HepG2 (cell line): Measurements from ENCODE around the gene PCSK6. TPM values are rescaled to one million over a fixed set of nuclear protein-coding genes. Genes with fewer than 3 reads are reported as not detected.

Source experiments
- FOXJ3 ChIP-seq: sonication (generic); formaldehyde crosslinking; IDR thresholded peaks from 2 replicates; pipeline ENCODE4 v1.4.0; 2020; ENCODE audit warnings: missing genetic modification reagents, mild to moderate bottlenecking, borderline replicate concordance
- GTF3A ChIP-seq: sonication (generic); formaldehyde crosslinking; conservative IDR thresholded peaks from 2 replicates; pipeline ENCODE4 v1.4.0; 2020; ENCODE audit warnings: mild to moderate bottlenecking, missing genetic modification reagents
- HNRNPH1 ChIP-seq: fragments of 200-400 bp; formaldehyde crosslinking; optimal IDR thresholded peaks from 2 replicates; pipeline ENCODE3; 2017; ENCODE audit warnings: mild to moderate bottlenecking, low read depth, low read length
- NR2F2 ChIP-seq: IDR thresholded peaks from 2 replicates; pipeline ENCODE4 v1.6.1; 2012; ENCODE audit warnings: low read depth, inconsistent platforms, borderline replicate concordance
- PHF20 ChIP-seq: sonication (generic); formaldehyde crosslinking; IDR thresholded peaks from 2 replicates; pipeline ENCODE4 v1.5.0; 2020; ENCODE audit warnings: mild to moderate bottlenecking, missing genetic modification reagents
- POGZ ChIP-seq: sonication (generic); formaldehyde crosslinking; IDR thresholded peaks from 2 replicates; pipeline ENCODE4 v1.4.0; 2020; ENCODE audit warnings: mild to moderate bottlenecking, missing genetic modification reagents
- ZBTB40 ChIP-seq, 2 experiments: fragments of 450-650 bp in 1 of 2; sonication (generic) in 1 of 2; formaldehyde crosslinking in 1 of 2; IDR thresholded peaks; 2 replicates each; pipeline versions ENCODE4 v1.6.1 to v1.8.0; 2016 to 2022; ENCODE audit warnings: antibody characterized with exemption in 1 of 2, mild to moderate bottlenecking in 1 of 2, missing genetic modification reagents in 1 of 2
- ZNF607 ChIP-seq: sonication (generic); formaldehyde crosslinking; IDR thresholded peaks from 2 replicates; pipeline ENCODE4 v1.5.1; 2020; ENCODE audit warnings: missing genetic modification reagents, mild to moderate bottlenecking, borderline replicate concordance
- polyA plus RNA-seq, 8 experiments: library from polyadenylated mRNA; depleted of rRNA in 3 of 8; stranded (reverse) in 7 of 8; unstranded in 1 of 8; fragments of >200 nt; fragmentation: Illumina TruSeq in 4 of 8; extraction: Trizol in 4 of 8; gene quantifications; 2 replicates each; pipeline versions ENCODE4 v1.2.1 to v1.2.3, GENCODE V29; 2011 to 2016; ENCODE audit warnings: low read depth in 4 of 8, missing spikeins in 1 of 8, mixed read lengths in 1 of 8; ENCODE audit not compliant: insufficient read depth in 1 of 8
- total RNA-seq, 5 experiments: library from RNA; depleted of rRNA; stranded (reverse); fragments of >200 nt; fragmentation: Illumina TruSeq; extraction: Trizol; gene quantifications; 2 replicates each; pipeline ENCODE4 v1.2.3, GENCODE V29; 2016; ENCODE audit warnings: low read depth in 1 of 5
- TF ChIP-seq, protein P1 (sequence below): sonication (generic); formaldehyde crosslinking; IDR thresholded peaks from 2 replicates; pipeline ENCODE4 v1.4.0; 2020; ENCODE audit warnings: missing genetic modification reagents

PCSK6 gene
- total and polyA plus RNA-seq, 2 of the 13 experiments (the other 11 are each of a cell fraction or from before 2014, with no cell fraction given) = 56.5 to 155 TPM

DNA sequence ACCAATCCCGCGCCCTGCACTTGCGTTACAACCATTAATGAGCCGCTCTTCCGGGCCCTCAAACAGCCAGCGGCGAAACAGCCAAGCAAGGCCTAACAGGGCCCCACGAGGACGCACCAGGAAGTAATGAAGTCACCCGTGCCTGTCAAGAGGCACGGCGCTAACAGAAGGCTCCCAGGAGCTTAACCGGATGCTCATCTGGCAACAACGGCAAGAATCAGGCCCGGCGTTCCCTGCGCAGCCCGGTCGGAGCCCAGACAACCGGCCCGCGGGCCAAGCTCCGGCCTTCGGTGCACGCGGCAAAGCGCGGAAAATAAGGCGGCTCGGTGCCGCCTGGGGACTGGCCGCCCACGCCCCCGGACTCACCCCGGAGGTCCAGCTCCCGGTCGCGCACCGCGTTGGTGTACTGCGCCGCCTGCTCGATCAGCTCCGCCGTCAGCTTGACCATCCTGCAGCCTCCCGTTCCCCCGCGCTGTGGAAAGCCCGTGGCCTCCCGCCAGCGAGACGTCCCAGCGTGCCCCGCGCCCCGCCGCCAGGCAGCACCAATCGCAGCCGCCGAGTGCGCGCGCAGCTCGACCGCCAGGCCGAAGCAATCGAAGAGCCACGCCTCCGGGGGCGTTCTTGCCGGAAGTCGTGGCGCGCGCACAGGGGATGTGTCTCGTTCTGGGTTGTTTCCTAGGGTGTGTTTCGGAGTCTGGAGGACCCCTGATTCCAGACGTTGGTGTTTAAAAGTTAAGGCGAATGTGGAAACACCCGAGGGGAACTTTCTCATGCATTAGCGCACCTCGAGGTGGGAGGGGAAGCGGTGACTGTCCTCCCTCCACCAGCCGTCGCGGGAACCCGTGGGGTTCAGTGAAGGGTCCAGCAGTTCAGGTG lies 194.5 kb downstream of the PCSK6 start, which contains the start of gene SNRPA1 (continued):
- TF ChIP-seq ZBTB40 (IDR thresholded peaks at IDR 0.05) (no peak), ZBTB40 (CRISPR knock-in tag; IDR thresholded peaks at IDR 0.05) (peak; percentile 75), HNRNPH1 (no peak), POGZ (CRISPR knock-in tag) (peak; percentile 91), PHF20 (CRISPR knock-in tag) (peak; percentile 90), GTF3A (CRISPR knock-in tag) (peak; percentile 70; the same call in 1 of the 2 replicates), ZNF607 (CRISPR knock-in tag) (0 out of 2 replicates have a peak, but pooled peaks have one; percentile 1), NR2F2 (no peak), FOXJ3 (CRISPR knock-in tag) (no peak; the same call in 1 of the 2 replicates)
- TF ChIP-seq, protein P1, sequence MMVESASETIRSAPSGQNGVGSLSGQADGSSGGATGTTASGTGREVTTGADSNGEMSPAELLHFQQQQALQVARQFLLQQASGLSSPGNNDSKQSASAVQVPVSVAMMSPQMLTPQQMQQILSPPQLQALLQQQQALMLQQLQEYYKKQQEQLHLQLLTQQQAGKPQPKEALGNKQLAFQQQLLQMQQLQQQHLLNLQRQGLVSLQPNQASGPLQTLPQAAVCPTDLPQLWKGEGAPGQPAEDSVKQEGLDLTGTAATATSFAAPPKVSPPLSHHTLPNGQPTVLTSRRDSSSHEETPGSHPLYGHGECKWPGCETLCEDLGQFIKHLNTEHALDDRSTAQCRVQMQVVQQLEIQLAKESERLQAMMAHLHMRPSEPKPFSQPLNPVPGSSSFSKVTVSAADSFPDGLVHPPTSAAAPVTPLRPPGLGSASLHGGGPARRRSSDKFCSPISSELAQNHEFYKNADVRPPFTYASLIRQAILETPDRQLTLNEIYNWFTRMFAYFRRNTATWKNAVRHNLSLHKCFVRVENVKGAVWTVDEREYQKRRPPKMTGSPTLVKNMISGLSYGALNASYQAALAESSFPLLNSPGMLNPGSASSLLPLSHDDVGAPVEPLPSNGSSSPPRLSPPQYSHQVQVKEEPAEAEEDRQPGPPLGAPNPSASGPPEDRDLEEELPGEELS = peak; percentile 52; the same call in 1 of the 2 replicates
- TF ChIP-seq, all 625 proteins: peak for 353
